ENCODE measurements around the gene ARMH3.
A peak's percentile ranks its signal among the peaks of the same experiment; 100 is the strongest.

Gene ARMH3

GRCh38 chr10:101848408-101848807 lies 207.6 kb downstream of the ARMH3 start:
- no peak for DNase-seq

DNA sequence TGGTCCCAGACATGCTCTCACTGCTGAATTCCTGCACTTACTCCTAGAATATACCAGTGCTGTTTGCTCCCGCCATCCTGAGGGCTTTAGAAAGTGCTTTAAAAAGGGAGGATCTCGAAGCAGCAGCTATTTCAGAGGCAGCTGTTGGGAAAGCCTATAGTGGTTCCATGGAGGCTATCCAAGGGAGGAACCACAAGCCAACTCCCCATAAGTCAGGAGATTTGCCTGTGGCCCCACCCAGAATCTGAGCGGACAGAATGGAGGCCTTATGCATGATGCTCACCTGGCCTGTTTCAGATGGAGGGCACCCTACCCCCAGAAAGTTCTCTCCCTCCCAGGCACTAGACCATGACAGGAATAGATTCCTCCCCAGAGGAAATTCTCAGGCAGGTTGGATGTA lies 210.1 kb downstream of the ARMH3 start:
- no peak for DNase-seq

DNA sequence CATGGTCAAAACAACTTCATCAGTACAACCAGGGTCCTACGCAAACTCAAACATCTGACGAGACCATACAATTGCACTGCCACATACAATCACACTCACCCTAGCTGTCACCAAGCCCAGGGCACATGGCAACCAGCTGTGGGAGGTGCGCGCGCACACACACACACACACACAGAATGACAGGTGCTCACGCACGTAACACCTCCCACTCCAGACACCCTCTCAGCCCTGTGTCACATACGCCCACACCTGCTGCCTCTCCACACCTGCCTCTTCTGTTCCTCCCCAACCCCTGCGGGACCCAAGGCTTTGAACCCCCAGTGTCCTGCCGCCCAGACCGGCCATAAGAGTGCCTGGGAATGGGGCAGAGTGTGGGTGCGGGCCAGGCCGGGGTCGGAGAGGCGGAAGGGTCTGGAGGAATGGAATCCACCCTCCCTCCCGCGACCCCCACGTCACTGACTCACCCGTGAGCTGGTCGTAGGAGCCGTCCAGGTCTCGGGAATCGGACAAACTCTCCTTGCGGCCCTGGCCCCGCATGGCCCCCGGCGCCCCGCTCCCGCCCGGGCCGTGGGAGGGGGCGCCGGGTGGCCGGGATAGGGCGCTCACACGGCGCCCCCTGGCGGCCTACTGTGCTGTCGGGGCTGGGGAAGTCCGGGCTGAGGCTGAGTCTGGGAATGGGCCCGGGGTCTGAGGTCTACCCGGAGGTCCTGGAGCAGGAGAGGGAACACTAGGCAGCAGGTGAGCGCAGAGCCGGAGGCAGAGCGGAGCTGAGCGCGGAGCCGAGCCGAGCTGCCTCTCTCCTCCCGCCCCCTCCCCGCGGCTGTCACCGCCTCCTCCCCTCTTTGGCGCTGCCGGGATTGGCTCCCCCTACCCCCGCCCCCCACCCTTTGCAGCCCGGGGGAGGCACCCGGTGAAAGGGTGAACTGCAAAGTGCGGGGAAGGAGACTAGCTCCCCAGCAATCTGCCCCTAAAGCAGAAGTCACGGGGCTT lies 212.6 kb downstream of the ARMH3 start, which contains the start of gene KCNIP2:
Gene KCNIP2 (minus strand): TSS at position 769 of the 990 bp plus-strand sequence. CDS start 232 bp downstream, at position 537.
- DNase-seq, result no peak

DNA sequence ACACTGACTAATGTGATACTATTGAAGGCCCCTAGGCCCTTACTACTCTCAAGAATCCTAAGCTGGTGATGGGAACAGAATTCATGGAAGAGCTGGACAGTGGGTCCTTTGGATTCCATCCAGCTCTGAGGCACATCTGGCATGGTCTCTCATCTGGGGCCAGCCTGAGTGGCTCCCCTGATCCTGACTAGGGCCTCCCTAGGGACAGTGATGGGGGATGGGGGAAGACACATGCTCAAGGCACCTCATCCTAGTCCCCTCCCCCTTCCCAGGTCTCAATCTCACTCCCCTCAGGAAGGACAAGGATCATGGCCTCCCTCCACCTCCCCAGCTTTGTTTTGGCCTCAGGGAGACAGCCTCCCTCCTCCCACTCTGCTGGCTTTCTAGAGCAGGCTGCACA lies 214.1 kb downstream of the ARMH3 start:
- no peak for DNase-seq

- DNase-seq, result peak; percentile 58
Measured at GRCh38 chr10:101840741-101841453, 215.1 kb downstream of the ARMH3 start.

DNA sequence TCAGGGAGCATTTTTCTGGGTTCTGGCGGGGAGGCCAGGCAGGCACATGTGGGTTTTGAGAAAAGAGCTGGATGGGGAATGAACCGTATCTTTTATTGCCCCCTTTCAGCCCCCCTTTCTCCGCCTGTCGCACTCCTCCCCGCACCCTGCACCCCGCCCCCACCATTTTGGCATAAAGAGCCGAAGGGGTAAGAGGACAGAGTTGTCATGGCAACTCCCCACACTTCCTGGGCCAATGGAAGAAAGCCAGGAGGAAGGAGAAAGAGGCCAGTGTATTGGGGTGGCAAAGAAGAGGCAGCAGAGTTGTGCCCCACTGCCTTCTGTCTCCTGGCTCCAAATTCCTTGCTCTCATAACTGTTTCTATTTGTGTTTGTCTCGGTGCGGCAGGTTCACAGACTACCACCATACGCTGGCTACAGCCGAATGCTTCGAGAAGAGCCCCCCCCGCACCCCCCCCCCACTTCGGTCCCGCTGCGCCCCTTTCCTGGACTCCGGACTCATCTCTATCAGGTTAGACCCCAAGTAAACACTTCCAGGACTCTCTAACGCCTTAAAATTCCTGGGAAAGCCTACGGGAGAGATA lies 215.8 kb downstream of the ARMH3 start:
- peak; percentile 39 for DNase-seq

DNA sequence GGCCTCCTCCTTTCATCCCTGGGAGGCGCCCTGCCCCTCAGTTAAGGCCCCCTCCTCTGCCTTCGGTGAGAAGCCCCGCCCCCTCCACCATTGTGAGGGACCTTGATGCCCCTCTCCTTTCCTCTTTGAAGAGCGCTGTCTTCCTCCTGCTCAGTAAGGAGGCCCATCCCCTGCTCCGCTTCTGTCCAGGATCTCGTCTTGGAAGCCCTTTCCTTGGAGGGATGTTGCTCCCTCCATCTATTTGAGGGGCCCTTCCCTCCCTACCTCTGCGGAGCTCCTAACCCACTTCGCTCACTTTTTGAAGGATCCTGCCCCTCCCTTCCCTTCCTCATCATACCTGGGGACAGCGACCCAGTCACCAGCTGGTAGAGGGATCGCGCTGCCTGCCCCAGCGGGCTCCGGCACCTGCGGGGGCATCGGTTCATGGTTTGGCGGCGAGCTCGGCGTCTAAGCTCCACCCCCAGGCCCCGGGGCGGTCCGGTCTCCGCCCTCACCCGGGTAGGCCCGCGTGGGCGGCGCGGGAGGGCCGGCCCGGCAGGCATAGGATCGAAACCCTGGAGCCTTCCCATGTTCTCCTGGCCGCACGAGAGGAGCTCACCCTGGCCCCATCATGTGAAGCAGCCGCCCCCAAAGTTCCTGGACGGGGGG lies 216.4 kb downstream of the ARMH3 start:
- DNase-seq, result peak; percentile 55

GRCh38 chr10:101839002-101839401 lies 217.0 kb downstream of the ARMH3 start:
- no peak for DNase-seq

GRCh38 chr10:101838416-101838970 lies 217.5 kb downstream of the ARMH3 start:
- DNase-seq, result no peak

DNA sequence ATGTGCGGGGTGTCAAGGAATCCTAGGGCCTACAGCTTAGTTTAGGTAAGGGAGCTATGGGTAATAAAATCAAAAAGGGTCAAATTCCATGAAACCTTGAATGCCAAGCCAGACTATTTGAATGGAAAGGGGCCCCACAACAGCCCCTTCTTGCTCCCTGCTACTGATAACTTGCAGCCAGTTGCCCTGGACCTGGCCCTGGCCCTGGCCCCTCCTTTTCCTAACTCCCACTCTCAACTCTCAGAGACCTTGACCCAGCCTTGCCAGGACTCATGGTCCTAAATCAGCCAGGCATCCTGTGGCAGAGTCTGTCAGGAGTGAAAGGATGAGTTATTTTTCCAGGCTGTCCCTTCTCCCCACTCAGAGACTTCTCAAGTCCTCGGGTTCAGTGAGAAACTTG lies 218.2 kb downstream of the ARMH3 start:
- DNase-seq, result no peak

DNA sequence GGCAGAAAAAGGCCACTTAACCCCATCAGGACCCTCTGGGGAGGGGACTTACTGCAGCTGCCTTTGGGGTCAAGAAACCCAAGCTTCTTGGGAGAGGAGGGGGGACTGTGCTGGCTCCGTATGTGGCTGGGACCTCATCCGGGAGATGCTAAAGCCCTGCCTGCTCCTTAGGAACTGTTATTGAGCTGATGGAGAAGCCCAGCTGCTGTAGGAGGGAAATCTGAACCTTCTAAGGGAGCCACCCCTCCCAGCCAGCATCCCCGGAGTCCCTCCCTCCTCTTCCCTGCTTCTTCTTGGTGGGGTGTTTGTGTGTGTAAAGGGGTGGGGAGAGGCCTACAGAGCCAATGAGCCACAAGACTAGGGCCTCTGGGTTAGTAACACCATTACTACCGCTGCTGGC lies 220.6 kb downstream of the ARMH3 start:
- DNase-seq, result no peak

DNA sequence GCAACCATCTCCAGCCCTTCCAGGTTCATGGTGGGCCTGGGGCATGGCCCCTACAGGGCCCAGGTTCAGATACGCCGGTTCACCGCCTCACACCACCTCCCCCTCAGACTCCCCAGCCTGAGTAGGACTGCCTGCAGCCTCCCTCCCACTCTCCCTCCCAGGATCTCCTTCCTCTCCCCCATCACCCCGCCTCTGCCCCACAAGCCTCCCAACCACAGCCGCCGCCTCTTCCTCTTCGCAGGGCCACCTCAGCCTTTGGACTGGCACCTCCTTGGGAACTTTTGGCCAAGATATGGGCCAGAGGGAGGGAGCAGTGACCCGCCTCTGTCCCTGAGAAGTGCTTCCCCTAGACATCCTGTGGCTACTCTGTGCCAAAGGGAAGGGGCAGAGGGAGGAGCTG lies 221.6 kb downstream of the ARMH3 start:
- DNase-seq, result no peak

DNA sequence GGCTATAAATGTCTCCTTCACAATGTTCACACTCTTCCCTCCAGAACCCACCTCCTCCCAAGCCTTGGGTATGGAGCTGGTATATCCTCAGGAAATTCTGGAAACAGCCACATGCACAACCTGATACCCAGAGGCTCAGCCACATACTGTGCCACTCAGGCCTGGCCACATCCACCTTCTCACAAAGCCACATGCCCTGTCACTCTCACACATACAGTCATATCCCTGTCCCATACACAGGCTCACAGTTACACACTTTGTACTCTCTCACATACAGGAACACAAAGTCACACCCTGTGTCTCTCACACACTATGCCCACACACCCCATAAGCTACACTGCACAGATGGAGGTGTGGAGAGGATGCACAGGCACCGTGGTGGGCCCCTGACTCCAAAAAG lies 222.5 kb downstream of the ARMH3 start:
- DNase-seq, result no peak

DNA sequence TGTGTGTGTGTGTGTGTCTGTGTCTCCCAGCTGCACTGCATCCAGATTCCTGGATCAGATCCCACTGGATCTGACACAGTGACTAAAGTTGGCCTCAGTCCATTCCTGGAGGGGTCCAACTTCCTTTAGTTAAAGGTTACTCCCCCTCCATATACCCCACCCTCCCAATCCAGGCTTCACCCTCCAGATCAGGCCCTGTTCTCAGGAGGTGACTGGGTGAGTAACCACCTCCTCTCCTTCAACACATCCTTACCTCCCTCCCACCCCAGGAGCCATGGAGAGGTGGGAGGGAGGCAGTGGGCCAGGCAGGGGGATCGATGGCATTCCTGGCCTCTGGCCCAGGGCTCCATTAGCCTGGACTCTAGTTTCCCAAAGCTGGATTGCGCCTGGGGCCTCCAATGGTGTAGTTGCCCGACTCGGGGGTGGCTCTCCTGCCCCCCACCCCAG lies 223.6 kb downstream of the ARMH3 start:
- DNase-seq, result no peak

- no peak for DNase-seq
Measured at GRCh38 chr10:101831169-101831811, 224.7 kb downstream of the ARMH3 start.

- DNase-seq, result peak; percentile 76
Measured at GRCh38 chr10:101830322-101831168, 225.4 kb downstream of the ARMH3 start.

- peak; percentile 14 for DNase-seq
Measured at GRCh38 chr10:101829561-101830315, 226.2 kb downstream of the ARMH3 start.

GRCh38 chr10:101828766-101829551 lies 227.0 kb downstream of the ARMH3 start:
- no peak for DNase-seq

GRCh38 chr10:101827919-101828600 lies 227.9 kb downstream of the ARMH3 start:
- no peak for DNase-seq

Data from NCI-H226 (cell line).